SW480 (cell line): Measurements from ENCODE around the gene CACHD1.
"Not testable (repeated sequence)": the region's sequence is repeated elsewhere in the genome, so short reads cannot be mapped to it uniquely, and the experiment has no call there.

Source experiments
- DNase-seq: peaks from one replicate; pipeline ENCODE4 v3.0.0-alpha.2; 2016; ENCODE audit warnings: low spot score

CACHD1 gene

DNA sequence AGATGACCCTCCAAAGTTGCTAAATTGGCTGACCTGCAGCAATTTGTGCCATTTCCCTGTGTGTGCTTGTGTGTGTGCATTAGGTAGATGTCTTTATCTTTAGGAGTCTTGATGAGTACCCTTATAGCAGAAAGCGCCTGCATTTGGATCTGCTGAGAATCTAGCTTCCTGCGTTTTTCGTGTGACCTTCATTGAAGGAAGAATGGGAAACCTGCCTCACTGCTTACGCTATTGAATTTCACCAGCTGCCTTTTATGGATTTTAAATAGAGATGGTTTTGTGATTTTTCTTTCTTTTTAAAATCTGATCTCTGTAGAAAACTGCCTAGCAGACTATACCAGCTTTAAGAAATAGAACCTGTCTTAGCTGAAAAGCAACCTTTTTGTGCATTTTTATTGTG lies 124.5 kb downstream of the CACHD1 start:
- DNase-seq: no peak

DNA sequence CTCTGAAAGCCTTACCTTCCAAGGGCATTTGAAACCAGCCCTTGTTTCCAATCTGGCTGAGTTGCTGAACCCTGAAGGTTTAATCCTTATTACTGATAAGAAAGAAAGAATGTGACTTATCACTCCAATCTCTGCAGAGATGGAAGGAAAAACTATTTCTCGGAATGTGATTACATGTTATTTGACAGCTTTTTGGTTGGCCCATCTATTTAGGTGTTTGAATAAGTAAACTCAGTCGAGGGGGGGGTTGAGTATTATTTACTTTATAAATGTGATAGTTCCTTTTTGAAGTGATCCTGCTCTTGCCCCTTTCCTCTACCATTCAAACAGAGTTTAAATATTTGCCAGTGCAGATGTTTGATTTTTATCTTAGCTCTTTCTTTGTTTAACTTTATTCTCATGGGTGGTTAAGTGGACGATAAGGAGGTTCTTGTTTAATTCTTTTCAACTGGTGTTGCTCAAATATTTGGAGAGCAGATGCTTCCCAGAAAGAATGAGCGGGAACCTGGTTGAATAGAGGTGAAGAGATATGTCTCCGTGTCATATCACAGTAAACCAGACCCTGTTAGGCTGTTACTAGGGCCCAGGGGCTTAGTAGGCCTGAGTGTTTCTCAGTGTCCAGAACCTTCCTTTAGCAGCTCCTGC lies 126.1 kb downstream of the CACHD1 start:
- DNase-seq: no peak

DNA sequence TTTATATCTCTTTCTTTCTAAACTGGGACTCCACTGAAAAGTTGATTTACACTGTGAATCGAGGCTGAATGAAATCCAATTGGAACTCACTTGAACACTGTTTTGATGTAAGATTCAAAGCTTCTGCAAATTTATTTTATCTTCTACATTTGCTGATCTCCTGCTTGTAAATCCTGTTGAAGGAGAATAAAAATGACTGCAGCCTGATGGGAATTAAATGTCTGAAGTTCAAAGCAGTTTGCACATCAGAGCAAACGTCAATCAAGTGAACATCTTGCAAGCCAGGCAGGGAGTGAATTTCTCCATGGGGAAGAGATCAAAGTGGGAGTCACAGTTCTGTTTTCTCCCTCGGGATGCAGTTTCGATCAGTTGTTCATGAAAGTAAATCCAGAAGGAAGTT lies 127.2 kb downstream of the CACHD1 start:
- no peak for DNase-seq

DNA sequence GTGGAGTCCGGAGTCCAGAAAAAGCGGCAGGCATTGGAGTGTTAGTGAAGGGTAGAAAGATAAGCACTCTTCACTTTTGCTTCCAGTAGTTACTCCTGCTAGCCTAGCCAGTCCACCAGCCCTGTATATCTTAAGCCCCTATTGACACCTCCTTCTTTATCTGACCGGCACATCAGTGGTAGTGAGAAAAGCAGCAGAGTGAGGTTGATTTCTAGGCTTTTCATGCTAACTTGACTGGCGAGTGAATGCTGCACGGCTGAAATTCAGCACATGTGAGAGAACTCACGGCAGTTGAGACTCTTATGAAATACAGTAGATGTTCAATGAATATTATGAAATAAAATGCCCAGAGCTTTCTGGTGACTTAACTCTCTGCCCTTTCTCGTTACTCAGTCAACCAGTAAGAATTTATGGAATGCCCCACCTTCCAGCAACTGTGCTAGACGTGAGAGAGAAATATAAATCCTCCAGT lies 128.2 kb downstream of the CACHD1 start:
- DNase-seq: no peak

DNA sequence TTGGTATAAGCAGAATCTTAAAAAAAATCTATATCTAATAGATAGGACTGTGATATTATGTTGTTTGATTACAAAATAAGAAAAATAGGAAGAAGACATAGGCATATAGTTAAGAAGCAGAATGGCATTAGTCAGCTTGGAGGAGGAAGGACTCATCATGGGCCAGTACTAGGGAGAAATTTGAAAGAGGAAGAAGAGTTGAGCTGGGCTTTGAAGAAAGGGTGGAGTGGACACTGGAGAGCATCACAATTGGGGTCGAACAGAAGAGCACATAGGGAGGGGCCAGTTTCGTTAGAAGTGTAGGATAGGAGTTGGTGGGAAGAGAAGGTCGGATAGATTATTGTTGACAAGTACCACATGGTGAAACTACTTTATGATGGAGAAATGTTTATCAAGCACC lies 129.3 kb downstream of the CACHD1 start:
- DNase-seq: no peak

DNA sequence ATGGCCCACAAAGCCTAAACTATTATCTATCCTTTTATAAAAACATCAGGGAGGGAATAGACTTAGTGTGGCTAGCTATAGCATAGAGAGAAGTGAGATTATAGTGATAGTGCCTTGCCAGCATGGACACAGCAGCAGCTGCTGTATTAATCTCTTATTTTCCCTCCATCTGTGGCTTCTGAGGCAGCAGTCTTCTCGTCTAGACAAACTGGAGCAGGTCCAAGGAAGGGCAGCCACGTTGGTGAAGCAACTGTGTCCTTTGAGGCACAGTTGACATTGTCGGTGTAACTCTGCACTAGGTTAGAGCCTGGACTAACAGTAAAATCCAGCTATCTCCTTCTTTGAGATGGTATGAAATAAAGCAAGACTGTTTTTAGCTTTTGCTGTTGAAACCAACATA lies 131.3 kb downstream of the CACHD1 start:
- no peak for DNase-seq

DNA sequence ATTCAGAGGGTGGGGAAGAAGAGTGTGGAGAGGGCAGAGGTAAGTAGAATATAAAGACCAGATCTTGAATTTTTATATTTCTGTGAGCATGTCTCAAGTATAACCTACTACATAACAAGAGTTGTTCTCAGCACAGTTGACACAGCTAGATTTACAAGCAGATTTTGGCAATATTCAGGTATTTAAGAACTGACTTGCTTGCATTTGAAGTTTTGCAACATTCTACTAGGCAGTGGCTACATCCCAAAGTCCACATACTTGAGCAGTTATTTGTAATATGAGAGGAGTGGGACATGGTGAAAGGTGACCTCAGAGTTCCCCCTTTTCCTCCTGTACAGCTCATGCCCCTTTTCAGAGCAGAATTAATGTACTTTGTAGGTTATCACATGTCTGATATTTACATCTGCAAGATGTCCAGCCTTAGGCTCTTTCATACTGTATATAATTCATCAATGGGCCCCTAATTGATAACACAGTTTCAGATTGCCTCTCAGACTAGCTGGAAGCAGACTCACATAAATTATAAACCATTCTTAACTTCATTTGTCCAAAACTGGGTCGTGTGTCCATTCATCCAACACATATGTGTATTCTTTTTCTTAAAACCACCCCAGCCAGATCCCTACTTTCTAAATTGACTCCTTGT lies 138.2 kb downstream of the CACHD1 start:
- DNase-seq: no peak

DNA sequence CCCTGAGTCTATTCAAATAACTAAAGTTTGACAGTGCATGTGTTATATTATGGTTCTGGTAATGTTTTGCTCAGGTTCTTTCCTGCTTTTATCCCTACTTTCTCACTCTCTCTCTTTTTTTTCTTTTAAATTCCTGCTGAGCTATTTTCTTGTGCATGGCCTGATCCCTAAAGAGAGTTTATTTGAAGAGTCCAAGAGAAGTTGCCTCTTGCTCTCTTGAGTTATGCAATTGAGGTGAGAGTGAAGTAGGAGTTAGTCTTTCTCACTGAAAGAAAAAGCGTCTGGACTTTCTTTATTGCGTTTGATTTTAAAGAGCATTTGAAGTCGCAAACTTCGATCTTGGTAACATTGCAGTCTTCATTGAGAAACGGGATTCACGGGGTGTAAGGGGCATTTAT lies 138.7 kb downstream of the CACHD1 start:
- DNase-seq: no peak

DNA sequence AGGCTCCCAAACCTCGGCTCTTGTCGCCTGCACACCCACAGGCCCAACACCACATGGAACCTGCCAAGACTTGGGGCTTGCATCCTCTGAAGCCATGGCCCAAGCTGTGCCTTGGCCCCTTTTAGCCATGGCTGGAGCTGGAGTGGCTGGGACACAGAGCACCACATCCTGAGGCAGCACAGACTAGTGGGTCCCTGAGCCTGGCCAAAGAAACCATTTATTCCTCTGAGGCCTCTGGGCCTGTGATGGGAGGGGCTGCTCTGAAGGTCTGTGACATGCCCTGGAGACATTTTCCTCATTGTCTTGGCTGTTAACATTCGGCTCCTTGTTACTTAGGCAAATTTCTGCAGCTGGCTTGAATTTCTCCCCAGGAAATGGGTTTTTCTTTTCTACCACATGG lies 141.0 kb downstream of the CACHD1 start:
- DNase-seq: not testable (repeated sequence)

DNA sequence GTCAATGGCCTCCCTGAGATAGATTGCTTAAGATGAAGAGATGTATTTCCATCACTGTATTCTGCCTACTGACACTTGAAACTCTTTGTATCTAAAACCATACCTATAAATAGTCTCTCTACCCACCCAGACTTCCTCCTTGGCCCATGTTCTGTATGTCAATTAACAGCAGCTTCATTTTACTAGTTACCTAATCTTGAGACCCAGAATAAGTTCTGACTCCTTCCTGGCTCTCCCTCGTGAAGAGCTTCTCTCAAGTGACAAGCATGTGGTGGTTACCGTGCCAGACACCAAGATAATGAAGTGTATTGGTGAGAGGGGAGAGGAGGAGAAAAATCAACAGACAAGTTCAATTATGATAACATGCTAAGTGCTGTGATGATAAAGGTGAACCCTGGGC lies 146.1 kb downstream of the CACHD1 start:
- DNase-seq: no peak

DNA sequence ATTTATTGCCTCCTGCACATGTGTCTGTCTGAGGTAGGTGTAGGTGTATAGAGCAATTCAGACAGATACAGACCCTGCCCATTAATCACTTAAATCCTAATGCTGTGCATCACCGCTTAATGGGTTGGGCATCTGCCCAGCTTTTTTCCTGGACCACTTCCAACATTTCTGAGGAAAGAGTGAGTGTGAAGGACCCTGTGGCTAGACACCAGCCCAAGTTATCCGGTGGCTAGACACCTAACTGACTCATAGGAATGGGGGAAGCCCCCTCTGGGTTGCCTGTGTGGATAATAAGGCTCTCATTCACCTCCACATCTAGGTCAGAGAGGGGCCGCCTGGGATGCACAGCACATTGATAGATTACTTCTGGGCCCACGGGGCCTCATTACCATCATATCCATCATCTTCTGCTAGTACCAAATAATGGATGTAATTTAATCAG lies 153.8 kb downstream of the CACHD1 start:
- DNase-seq: no peak

DNA sequence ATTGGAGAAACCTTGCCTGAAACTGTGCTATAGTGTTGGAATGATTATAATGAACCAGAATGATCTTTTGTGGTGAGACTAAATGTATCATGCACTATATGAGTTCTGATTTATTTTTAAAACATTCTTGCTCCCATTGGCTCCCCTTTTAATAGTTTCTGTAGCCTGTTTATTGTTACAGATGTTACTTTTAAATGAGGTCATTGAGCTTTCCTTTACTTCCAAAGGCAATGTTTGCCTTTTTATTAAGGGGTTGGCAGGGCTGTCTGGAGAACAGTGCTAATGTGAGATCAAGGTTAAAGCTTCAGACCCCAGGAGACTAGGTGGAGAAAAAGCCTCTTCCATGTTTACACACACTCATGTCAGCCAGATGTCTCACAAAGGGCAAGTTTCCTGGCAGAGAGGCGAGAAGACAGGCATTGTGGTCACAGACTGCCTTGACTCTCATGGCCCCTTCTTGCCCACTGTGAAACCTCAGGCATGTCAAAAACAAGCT lies 154.3 kb downstream of the CACHD1 start:
- no peak for DNase-seq

DNA sequence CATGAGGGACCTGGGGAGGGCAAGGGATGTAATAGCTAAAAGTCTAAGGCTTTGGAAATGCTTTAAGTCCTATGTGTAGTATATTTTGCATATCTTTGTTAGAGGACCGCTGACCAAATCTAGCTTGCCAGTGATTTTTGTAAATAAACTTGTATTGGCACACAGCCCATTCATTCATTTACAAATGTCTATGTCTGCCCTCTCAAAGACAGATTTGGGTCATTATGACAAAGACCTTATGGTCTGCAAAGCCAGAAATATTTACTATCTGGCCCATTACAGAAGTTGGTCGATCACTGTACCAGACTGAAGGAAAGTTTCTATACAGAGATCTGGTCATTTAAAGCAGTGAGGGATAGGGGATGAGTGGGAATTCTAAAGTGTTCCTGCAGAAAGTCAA lies 154.9 kb downstream of the CACHD1 start:
- DNase-seq: no peak

DNA sequence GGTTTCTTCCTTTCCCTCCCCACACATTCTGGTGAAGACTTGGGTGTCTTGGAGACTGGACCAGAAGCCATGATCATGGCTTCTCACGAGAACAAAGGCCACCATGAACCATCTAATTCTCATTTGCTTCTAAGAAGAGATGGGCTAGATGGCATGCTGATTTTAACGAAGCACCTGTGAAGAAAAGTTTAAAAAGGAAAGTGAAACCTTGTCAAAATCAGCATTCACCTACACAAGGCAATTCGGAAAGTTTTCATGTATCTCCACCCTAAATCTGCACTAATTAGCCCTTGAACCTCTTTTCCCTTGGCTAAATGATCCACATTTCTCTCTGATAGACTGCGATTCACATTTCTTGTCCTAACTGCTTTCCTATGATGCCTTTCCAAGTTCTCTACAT lies 160.7 kb downstream of the CACHD1 start:
- DNase-seq: no peak

DNA sequence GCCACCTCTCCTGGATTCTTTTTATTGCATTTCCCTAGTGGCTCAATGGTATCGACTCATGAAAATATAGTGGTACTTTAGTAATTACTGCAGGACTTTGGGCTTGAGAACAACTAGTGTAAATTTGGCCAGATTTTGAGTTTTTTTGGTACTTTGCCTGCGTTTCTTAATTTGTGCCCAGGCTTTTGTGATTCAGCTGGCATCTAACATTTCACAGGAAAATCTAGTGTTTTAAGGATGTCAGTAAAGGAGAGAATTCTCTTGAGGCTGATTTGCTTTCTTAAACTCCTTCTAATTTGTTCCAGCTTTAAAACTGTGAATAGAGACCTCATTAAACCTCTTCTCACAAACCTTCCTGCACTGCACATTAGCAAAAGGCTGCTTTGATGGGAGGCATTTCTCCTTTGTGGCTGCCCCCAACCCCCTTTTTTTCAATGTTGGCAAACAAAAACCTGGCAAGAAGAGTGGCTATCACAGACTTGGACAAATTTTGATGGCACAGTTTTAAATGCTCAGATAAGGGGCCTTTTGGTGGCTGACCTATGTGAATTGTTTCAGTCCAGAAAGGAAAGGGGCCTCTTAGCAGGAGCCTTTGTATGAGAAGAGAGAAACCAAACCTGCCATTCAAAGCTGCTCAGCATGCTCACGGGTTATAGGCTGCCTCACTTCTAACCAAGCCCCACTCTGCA lies 161.6 kb downstream of the CACHD1 start:
- DNase-seq: no peak

DNA sequence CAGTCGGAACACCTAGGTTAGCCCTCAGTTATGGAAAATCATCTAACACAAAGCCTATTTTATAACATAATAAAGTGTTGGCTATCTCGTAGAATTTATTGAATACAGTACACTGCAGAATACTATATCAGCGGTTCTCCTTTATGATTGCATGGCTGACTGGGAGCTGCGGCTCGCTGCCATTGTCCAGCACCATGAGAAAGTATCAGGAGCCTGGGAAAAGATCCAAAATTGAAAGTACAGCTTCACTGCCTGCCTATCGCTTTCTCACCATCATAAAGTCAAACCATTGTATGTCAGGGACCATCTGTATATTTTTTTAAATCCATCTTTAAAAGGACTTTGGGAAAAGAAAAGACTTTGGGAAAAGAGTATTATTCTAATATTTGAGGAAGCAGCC lies 163.0 kb downstream of the CACHD1 start:
- DNase-seq: no peak

DNA sequence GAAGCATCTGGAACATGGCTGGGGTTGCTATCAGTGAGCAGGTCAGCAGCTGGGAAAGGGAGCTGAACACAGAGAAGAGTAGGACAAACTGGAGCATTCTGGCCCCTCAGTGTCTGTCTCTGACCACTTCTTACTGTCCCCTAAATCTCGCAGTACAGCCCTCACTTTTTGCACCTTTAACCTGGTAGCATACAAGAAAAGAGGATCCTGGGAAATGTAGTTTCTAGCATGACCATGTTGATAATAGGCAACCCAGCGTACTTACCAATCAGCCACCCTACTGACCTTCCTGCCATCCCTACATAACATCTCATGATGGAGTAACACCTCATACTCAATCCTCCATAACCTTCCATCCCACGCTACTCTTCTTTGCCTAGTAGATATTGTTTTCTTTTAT lies 175.8 kb downstream of the CACHD1 start:
- DNase-seq: no peak

DNA sequence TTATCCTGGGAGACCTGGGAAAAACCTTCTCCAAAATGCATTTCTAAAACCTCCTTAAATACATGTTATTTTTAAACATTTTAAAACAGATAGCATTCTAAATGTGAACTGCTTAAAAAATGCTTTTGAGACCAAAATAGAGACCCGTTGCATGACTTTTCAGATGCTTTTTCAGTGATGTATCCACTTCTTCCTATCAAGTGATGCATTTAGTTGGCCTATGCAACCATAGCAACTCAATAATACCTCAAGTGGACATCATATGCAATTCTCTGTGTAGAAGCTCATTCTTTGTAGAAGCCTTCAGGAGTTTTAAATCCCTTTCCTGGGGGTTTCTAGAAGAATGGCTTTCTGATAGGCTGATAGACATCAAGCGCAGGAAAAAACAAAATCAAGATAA lies 180.5 kb downstream of the CACHD1 start:
- no peak for DNase-seq

DNA sequence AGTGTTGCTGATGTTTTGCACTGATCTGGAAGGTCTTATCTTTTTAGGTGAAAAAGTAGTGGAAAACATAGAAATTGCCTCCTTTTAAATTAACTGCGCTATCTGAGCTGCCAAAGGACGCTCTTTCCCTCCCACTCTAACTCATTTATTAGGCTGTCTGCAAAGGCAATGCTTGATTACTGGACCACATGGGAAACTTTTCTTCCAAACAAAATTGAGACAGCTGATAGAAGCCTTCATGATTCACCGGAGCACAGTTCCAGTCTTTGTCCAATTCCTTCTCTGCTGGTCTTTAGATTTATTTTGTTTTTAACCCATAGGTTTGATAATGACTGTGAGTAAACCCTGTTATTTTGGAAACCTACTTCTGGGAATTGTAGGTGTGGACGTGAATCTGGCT lies 181.9 kb downstream of the CACHD1 start:
- no peak for DNase-seq

DNA sequence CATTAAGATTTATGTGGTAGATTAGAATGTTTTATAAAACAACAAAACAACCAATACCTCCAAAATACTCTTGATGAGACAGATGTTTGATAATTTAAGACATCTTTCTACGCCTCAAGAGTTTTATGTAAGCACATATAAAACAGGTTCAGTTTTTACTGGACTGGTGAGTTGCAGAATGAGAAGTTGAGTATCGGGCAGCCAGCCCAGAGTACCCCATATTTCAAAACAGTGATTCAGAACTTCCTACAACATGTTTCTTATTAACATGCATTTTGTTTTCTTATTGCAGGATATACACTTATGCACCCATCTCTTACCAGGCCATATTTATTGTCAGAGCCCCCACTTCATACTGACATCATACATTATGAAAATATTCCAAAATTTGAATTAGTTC lies 183.5 kb downstream of the CACHD1 start:
- DNase-seq: no peak

DNA sequence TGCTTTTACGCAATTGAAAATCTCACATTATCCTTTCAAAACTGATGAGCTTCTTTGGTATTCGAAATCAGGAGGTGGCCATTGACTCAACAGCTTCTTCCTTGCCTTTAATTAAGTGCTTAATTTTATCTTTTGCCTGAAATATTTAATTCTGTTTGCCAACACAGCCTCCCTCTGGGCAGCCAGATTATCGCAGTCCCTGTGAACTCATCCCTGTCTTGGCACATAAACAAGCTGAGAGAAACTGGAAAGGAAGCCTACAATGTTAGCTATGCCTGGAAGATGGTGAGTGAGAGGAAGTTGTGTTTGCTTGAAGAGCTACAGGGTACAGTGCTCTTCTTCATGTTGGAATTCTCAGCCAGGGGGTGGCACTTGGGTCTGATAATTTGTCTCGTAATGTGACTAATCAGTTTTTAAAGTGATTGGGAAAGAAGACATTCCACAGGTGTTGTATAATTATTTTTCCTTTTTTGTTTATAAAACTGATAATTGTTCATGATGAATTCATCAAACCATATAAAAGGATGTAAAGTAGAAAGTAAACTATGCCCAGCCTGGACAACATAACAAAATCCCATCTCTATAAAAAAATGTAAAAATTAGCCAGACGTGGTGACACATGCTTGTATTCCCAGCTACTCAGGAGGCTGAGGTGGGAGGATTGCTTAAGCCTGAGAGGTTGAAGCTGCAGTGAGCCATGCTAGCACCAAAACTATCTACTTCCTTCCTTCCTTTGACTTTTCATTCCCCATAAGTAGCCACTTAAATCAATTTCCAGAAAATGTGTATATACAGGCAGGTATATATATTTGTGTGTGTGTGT lies 184.8 kb downstream of the CACHD1 start:
- no peak for DNase-seq

DNA sequence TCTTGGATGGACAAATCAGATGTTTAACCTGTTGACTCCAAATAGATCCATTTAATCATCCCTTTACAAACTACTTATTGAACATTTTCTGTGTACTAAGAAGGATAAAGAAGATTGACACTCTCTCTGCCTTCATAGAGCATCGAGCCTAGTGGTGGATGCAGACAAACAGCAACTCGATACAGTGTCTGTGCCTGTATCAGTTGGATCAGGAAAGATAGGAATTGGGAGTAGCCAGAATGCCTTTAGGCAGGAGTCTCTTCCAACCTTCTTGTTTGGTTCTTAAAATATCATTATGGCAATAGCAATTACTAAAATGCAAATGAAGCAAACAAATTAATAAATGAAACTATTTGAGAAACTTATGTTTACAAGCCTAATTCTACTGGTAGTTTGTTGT lies 185.9 kb downstream of the CACHD1 start:
- no peak for DNase-seq
